Choroid plexus epithelial cell (primary cell): Measurements from ENCODE around the gene AFG1L.

Experiments used
- DNase-seq: peaks from one replicate; pipeline ENCODE4 v3.0.0-alpha.2; 2010; ENCODE audit warnings: low read depth
- H3K4me3 ChIP-seq: 2 replicates; pipeline ENCODE4 v1.5.1; 2011; ENCODE audit warnings: low read depth, mild to moderate bottlenecking, control low read depth, low read length, moderate library complexity
- CTCF ChIP-seq: conservative IDR thresholded peaks from 2 replicates; pipeline ENCODE4 v1.5.1; 2011; ENCODE audit warnings: low read depth, mild to moderate bottlenecking, control low read depth, inconsistent platforms, low read length, moderate library complexity

AFG1L gene

GRCh38 chr6:108331982-108332381 is 37.1 kb downstream of the AFG1L start:
- DNase-seq = no peak
- no peak overlapping the region for H3K4me3 ChIP-seq
- TF ChIP-seq CTCF = no peak

GRCh38 chr6:108336971-108337370 is 42.1 kb downstream of the AFG1L start:
- TF ChIP-seq CTCF = no peak
- no peak overlapping the region for H3K4me3 ChIP-seq
- no peak for DNase-seq

GRCh38 chr6:108337721-108338120 is 42.9 kb downstream of the AFG1L start:
- TF ChIP-seq CTCF = no peak
- DNase-seq = no peak
- H3K4me3 ChIP-seq = no peak overlapping the region

- DNase-seq = no peak
- TF ChIP-seq CTCF = no peak
- H3K4me3 ChIP-seq = no peak overlapping the region
Observed at GRCh38 chr6:108341372-108341771, 46.5 kb downstream of the AFG1L start.

- DNase-seq = no peak
- no peak for TF ChIP-seq CTCF
- H3K4me3 ChIP-seq = no peak overlapping the region
Observed at GRCh38 chr6:108343894-108344293, 49.0 kb downstream of the AFG1L start.

- no peak overlapping the region for H3K4me3 ChIP-seq
- DNase-seq = no peak
- no peak for TF ChIP-seq CTCF
Observed at GRCh38 chr6:108348655-108349349, 53.9 kb downstream of the AFG1L start.

- no peak for DNase-seq
- no peak for TF ChIP-seq CTCF
- no peak overlapping the region for H3K4me3 ChIP-seq
Observed at GRCh38 chr6:108350528-108350927, 55.7 kb downstream of the AFG1L start.
